GM21529 (cell line): ENCODE results near the gene WDR11.
A peak's percentile ranks its signal among the peaks of the same experiment; 100 is the strongest.

Source experiments
- ATAC-seq: cut with Tn5 transposase; IDR thresholded peaks from one replicate; pipeline ENCODE4 v1.9.1; 2021; ENCODE audit not compliant: unreplicated experiment

WDR11 gene

DNA sequence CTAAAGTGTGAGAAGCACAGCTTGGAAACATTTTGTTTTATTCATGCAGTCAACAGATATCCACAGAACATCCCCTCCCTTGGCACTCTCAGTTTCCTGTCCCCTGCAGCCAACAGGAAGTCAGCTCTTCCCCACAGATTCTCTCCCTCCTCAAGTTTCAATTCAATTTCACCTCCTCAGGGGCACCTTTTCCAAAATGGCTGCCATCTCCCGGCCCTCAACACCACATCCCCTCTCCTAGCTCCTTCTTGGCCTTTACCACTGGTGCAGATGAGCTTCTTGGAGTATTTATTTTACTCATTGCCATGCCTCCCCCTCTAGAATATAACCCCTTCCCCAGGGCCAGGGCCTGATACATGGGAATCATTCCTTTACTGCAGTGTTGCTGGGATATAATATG is 94.0 kb downstream of the WDR11 start:
- ATAC-seq, result no peak

DNA sequence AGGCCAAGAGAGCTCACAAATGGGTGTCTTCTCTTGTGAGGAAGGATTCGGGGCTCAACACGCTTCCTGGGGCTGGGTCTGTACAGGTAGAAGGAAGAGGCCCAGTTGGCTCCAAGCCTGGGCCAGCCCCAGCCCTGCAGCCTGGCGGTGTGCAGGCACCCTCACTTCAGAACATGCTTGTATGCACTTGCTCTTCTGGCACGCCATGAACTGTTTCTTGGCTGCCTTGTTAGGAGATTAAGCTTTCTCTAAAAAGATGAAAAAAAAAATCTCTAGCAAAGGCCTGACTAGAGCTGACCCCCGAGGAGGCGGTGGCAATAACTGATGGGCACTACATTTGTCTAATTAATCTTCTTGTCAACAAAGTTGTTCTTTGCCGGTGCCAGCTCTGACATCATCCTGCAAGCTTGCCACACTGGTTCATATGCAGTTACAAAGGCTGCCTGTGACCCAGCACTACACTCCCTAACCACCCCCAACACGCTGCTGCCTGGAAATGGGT is 94.7 kb downstream of the WDR11 start:
- ATAC-seq, result no peak

DNA sequence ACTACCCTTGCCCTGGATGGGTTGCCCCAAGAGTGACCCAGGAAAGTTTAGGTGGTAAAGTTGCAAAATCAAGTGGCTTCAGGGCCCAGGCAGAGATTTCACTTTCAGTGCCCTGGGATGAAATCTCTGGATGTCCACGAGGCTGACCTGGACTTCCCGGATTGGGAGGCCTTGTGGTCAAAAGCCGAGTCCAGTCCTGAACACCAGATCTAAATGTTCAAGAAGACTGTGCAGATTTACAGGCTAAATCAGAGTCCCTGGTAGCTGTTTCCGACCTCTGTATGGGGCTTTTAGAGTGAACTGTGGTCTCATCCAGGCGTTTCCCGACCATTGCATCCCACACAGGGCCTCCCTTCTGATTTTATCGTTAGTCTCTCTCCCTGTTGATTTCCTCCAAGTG is 95.3 kb downstream of the WDR11 start:
- no peak for ATAC-seq

DNA sequence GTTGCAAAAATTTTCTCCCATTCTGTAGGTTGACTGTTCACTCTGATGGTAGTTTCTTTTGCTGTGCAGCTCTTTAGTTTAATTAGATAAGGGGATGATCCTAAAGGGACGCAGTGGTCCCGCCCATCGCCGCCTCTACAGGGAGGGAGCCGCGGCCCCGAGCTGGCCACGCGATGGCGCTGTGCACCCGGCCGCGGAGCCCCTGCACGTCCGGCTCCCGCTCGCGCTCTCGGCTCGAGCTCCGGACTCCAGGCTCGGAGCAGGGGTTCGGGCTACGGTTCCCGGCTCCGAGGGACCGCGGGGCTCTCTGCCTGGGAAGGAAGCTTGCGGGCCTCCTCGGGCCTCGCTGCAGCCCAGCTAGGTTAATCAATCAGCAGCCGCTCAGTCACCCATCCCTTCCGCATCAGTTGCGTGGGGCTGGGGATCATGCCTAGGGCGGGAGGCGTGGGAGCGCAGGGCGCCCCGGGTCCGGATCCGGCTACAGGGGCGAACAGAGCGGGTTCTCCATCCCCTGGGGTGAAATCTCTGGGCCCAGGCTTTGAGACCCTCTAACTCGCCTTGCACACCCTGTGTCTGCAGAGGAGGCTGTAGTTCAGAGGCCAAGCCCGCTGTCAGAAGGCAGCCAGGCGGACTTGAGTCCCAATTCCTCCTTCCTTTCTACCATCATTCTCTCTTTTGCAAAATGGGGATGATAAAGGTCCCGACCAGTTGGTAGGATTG is 97.9 kb downstream of the WDR11 start:
- peak; percentile 96 for ATAC-seq

DNA sequence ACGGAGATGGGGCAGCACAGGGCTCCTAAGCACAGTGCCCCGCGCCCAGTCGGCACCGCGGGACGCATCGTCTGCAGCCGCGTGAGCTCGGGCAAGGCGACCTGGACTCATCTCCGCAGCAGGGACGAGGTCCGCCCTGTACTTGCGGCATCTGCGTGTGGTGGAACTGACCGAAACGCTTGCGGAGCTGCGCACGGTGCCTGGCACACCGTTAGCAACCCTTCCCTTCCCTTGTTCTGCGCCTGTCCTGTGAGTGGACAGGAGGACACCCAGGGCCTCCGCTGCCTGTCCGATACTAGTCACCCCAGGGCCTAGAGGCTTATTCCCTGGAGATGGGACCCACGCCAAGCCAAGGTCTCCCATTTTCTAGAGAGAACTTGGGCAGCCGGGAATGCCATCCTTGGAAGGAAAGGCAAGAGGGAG is 98.5 kb downstream of the WDR11 start:
- peak; percentile 14 for ATAC-seq

DNA sequence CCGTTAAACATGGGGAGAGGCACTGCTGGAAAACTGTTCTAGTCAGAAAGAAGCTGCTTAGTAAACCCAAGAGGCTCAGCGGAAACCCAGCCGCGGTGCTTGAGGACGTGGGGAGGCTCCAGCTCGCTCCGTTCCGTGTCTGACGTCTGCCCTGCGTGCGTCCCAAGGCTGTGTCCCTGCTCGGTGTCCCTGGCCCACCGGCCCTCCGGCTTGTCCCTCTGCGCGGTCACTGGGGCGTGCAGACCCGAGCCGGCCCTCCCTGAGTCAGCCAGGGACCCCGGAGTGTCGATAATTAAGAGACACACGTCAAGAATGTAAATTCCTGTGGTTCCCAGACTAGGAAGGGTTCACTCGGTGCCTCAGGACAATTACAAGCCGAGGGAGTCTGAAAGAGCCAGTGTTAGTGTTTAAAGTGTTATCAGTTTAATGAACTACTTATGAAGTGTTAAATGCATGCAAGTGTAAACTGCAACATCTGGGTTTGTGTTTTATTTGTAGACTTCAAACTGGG is 98.9 kb downstream of the WDR11 start:
- no peak for ATAC-seq

DNA sequence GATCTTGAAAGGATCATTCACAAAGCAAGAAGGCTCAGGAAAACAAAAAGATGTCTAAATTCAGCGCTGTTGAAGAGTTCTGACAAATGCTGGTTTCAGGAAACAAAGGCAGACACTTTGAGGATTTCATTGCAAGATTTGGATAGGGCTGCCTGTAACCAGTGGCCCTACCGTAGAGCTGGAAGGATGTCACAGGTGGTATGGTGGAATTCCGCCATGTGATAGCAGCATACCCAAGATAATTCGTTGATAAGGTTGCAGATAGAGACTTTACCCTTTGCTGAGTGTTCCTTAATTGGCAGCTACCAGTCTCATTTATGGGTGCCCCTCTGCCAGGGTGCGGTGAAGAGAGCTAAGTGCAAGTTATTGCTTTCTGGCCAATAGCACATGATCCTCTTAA is 100.1 kb downstream of the WDR11 start:
- ATAC-seq, result no peak

DNA sequence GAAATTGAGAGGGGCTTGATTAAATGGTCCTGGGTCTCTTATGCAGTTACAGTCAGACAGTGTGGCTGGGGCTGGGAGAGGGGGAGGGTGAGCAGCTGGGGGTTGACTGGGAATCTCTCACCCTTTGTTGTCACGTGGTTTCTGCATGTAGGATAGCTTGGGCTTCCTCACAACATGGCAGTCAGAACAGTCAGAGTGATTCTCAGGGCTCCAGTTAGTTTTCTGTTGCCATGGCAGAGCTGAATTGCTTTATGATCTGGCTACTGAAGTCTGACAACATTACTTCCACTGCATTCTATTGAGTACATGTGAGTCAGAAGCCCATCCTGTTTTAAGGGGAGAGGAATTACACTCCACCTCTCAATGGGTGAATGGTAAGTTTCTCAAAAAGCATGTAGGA is 102.7 kb downstream of the WDR11 start:
- no peak for ATAC-seq
